Stomach (tissue), 9 donors: ENCODE results near the gene PCLAF. TPM values are rescaled to one million over a fixed set of nuclear protein-coding genes. Genes with fewer than 3 reads are reported as not detected.
"Not testable (repeated sequence)": the region's sequence is repeated elsewhere in the genome, so short reads cannot be mapped to it uniquely, and the experiment has no call there.

ENCODE experiments used
- DNase-seq, 2 donors: peaks; one replicate each; pipeline versions ENCODE4 v3.0.0 to v3.0.0-alpha.2; 2013 to 2019
- H3K27ac ChIP-seq, 5 donors: fragments of 200-600 bp in 4 of 5; sonication (generic) in 4 of 5; one replicate each; pipeline ENCODE4 v1.5.1; 2013 to 2019; ENCODE audit warnings: mild to moderate bottlenecking in 1 of 5, moderate library complexity in 1 of 5
- H3K27me3 ChIP-seq, 3 donors: fragments of 200-600 bp; sonication (generic); one replicate each; pipeline ENCODE4 v1.5.1; 2017 to 2019; ENCODE audit warnings: mixed run types in 1 of 3
- H3K36me3 ChIP-seq, 4 donors: fragments of 200-600 bp; sonication (generic); 1 replicate in 3 of 4; 2 replicates in 1 of 4; pipeline ENCODE4 v1.5.1; 2016 to 2019
- H3K4me1 ChIP-seq, 4 donors: fragments of 200-600 bp; sonication (generic); one replicate each; pipeline ENCODE4 v1.5.1; 2016 to 2019
- H3K4me3 ChIP-seq, 4 donors: fragments of 200-600 bp; sonication (generic) in 3 of 4; one replicate each; pipeline ENCODE4 v1.5.1; 2016 to 2019; ENCODE audit warnings: mild to moderate bottlenecking in 1 of 4
- H3K9me3 ChIP-seq, 4 donors: fragments of 200-600 bp; sonication (generic); one replicate each; pipeline ENCODE4 v1.5.1; 2016 to 2019
- EP300 ChIP-seq: sonication (generic); formaldehyde crosslinking; IDR thresholded peaks from one replicate; pipeline ENCODE4 v1.6.1; 2017; ENCODE audit warnings: antibody characterized with exemption
- POLR2A ChIP-seq, 4 donors: fragments of 450-650 bp; IDR thresholded peaks; one replicate each; pipeline ENCODE4 v1.6.1; 2016; ENCODE audit warnings: antibody characterized with exemption in 4 of 4, control low read depth in 2 of 4, mild to moderate bottlenecking in 1 of 4, moderate library complexity in 1 of 4
- POLR2AphosphoS5 ChIP-seq, 3 donors: sonication (generic); formaldehyde crosslinking; IDR thresholded peaks; one replicate each; pipeline ENCODE4 v1.6.1; 2016; ENCODE audit warnings: antibody characterized with exemption in 3 of 3
- WGBS, 5 donors: extraction: QIAGEN DNeasy Blood & Tissue Kit in 3 of 5; methylation state at CpG; one replicate each; pipeline versions ENCODE4 v1.1.5 to v1.1.7; 2013 to 2018; 5-methylcytosine and 5-hydroxymethylcytosine counted together
- intact Hi-C: fragments of 100-400 bp; cut with DNase I; formaldehyde crosslinking; loops from one replicate; pipeline ENCODE4 v1.15.1; 2023; ENCODE audit warnings: low total_unique reads
- polyA plus RNA-seq, 3 donors: library from polyadenylated mRNA; stranded (reverse); fragments of 200-250 nt; gene quantifications; one replicate each; pipeline ENCODE4 v1.2.3, GENCODE V29; 2013
- total RNA-seq, 5 donors: library from RNA; depleted of rRNA; stranded (reverse); fragments of >200 nt; gene quantifications; one replicate each; pipeline versions ENCODE4 v1.1.0 to v1.2.3, GENCODE V29; 2014 to 2016
- TF ChIP-seq, protein P1 (sequence below), 7 experiments: fragments of 450-650 bp in 4 of 7; fragments of 200-600 bp in 3 of 7; sonication (generic) in 3 of 7; IDR thresholded peaks; one replicate each; pipeline ENCODE4 v1.5.1; 2016 to 2019; ENCODE audit warnings: antibody characterized with exemption in 7 of 7, control low read depth in 2 of 7, mild to moderate bottlenecking in 1 of 7
- donor health status: healthy with polysubstance abuse.
- donor health status: Bipolar disorder and iron deficiency.
- donor health status: healthy.

Gene PCLAF
- total and polyA plus RNA-seq, 8 donors, result 1.3 to 32.5 (median 18.6) TPM; not detected in 3

DNA sequence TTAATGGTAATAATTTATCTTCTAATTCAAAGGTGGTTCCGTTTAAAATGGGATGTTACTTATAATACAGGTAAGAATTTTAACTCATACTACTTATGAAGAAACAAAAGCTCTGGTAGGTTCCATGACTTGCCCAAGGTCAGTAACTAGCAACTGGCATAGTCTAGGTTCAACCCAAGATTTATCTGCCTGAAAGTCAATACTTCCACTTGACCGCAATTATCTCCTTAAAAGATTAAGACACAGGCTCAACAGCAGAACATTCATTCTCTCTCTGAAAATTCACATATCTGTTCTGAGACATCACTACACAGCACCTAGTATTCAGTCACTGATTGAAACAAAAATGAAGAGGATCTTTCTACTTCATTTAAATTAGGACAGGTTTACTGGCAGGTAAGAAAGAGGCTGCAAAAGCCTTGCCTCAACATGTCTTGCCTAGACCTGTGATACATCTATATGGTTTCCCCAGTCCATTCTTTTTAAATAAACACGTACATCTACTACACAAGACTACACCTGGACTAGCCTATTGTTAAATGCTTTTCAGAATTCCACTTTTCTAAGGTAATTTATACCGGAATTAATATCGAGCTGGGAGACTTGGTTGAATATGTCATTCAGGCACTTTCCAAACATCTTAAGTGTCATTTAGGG lies 26.4 kb downstream of the PCLAF start:
- H3K9me3 ChIP-seq, result no peaks in the 10 kb centered on the region
- WGBS, 5 donors, result 18 to 25% (median 22%) methylated on average over 5 of the region's 5 CpGs
- no peaks in the 10 kb centered on the region for H3K36me3 ChIP-seq
- no peak for DNase-seq
- peak overlapping the region in 4 of 5 donors; percentile 69 to 91 (median 83) for H3K27ac ChIP-seq
- peak overlapping the region; percentile 95 to 99 (median 98) for H3K4me3 ChIP-seq
- H3K27me3 ChIP-seq, result no peaks in the 10 kb centered on the region
- no peak for TF ChIP-seq POLR2AphosphoS5 (IDR thresholded peaks at IDR 0.05)
- TF ChIP-seq EP300, result no peak
- TF ChIP-seq, protein P1, sequence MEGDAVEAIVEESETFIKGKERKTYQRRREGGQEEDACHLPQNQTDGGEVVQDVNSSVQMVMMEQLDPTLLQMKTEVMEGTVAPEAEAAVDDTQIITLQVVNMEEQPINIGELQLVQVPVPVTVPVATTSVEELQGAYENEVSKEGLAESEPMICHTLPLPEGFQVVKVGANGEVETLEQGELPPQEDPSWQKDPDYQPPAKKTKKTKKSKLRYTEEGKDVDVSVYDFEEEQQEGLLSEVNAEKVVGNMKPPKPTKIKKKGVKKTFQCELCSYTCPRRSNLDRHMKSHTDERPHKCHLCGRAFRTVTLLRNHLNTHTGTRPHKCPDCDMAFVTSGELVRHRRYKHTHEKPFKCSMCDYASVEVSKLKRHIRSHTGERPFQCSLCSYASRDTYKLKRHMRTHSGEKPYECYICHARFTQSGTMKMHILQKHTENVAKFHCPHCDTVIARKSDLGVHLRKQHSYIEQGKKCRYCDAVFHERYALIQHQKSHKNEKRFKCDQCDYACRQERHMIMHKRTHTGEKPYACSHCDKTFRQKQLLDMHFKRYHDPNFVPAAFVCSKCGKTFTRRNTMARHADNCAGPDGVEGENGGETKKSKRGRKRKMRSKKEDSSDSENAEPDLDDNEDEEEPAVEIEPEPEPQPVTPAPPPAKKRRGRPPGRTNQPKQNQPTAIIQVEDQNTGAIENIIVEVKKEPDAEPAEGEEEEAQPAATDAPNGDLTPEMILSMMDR (IDR thresholded peaks at IDR 0.05), result no peak
- TF ChIP-seq POLR2A (IDR thresholded peaks at IDR 0.05), result no peak
- peaks cover 11 to 39% (median 23%) of the 10 kb centered on the region in 4 donors for H3K4me1 ChIP-seq
- intact Hi-C loops, result loop anchor here (10.0 kb wide), 1 partner anchor 140 kb away; no protein-coding TSS in a partner anchor

GRCh38 chr15:64351265-64351664 lies 30.0 kb downstream of the PCLAF start:
- WGBS, 5 donors, result 63 to 91% (median 82%) methylated on average over 7 of the region's 7 CpGs
- Histone ChIP-seq H3K4me1 (peaks cover 6 to 37% (median 15%) of the 10 kb centered on the region in 4 donors), H3K36me3 (peaks cover 0 to 18% (median 11%) of the 10 kb centered on the region in 4 donors), H3K27me3 (no peaks in the 10 kb centered on the region), H3K27ac (no peak overlapping the region), H3K4me3 (no peak overlapping the region), H3K9me3 (no peaks in the 10 kb centered on the region)
- DNase-seq, result no peak
- no peak for TF ChIP-seq POLR2A (IDR thresholded peaks at IDR 0.05)
- TF ChIP-seq POLR2AphosphoS5 (IDR thresholded peaks at IDR 0.05), result no peak
- no peak for TF ChIP-seq EP300
- TF ChIP-seq, protein P1 (IDR thresholded peaks at IDR 0.05), result no peak
- intact Hi-C loops, result loop anchor here (10.0 kb wide), 1 partner anchor 136 kb away; no protein-coding TSS in a partner anchor

DNA sequence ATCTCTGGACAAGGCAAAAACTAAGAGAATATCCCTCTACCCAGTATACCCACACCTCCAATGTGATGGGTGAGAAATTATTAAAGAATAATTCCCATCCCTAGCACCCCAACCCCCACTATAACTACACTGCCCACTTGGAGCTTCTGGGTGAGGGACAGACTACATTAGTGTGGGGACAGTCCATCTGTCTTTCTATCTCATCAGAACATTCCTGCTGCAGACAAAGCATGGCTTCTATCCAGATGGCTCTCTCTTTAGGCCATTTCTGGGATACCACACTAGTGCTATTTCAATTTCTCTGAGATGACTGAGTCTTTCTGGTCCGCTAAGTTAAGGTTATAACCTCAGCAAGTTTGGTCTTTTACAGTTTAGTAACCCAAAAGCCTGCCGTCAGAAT lies 31.9 kb downstream of the PCLAF start:
- WGBS, 5 donors, result 91 to 98% (median 95%) methylated on average over 2 of the region's 2 CpGs
- H3K27me3 ChIP-seq, result no peaks in the 10 kb centered on the region
- no peaks in the 10 kb centered on the region for H3K9me3 ChIP-seq
- intact Hi-C loops, result no loop called here
- H3K27ac ChIP-seq, result no peak overlapping the region
- peaks cover 0 to 40% (median 9%) of the 10 kb centered on the region in 4 donors for H3K4me1 ChIP-seq
- H3K36me3 ChIP-seq, result peaks cover 0 to 18% (median 11%) of the 10 kb centered on the region in 4 donors
- DNase-seq, result no peak
- H3K4me3 ChIP-seq, result no peak overlapping the region
- TF ChIP-seq, protein P1 (IDR thresholded peaks at IDR 0.05), result no peak
- TF ChIP-seq EP300 (no peak), POLR2A (IDR thresholded peaks at IDR 0.05) (no peak)

DNA sequence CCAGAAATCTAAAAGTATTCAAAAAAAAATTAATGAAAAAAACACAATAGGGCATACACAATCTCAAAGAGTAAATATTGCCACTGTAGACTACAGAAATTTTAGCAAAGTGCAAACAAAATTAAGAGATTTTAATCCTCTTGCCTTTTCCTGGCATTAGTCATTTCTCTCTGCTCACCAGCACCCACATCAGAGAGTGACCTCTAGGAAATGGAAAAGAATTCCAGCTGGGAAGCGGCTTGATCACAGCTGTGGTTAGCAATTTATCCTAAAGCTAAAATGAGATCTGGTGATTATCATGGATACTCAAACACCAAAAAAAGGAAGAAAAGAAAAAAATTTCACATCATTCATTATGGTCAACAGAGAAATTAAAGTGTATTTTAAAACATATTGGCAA lies 32.8 kb downstream of the PCLAF start:
- intact Hi-C loops, result no loop called here
- 53 to 80% (median 62%) methylated on average over 1 of the region's 1 CpG for WGBS, 5 donors
- TF ChIP-seq EP300 (no peak), POLR2AphosphoS5 (IDR thresholded peaks at IDR 0.05) (no peak), POLR2A (IDR thresholded peaks at IDR 0.05) (no peak)
- TF ChIP-seq, protein P1 (IDR thresholded peaks at IDR 0.05), result no peak

DNA sequence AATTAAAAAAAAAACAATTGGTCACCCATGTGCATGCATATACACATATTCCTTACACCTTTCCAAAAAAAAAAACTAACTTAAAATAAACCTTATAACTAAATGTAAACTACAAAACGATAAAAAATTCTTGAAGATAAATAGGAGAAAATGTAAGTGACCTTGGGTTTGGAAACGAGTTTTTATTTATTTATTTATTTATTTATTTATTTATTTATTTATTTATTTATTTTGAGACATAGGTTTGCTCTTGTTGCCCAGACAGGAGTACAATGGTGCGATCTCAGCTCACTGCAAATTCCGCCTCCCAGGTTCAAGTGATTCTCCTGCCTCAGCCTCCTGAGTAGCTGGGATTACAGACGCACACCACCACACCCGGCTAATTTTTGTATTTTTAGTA lies 35.0 kb downstream of the PCLAF start:
- peaks cover 0 to 33% (median 11%) of the 10 kb centered on the region in 4 donors for H3K4me1 ChIP-seq
- H3K36me3 ChIP-seq, result peaks cover 7 to 30% (median 20%) of the 10 kb centered on the region in 4 donors
- H3K4me3 ChIP-seq, intact Hi-C loops, DNase-seq, H3K9me3 ChIP-seq, H3K27me3 ChIP-seq, H3K27ac ChIP-seq: not testable (repeated sequence)
- 91 to 96% (median 95%) methylated on average over 6 of the region's 6 CpGs for WGBS, 5 donors

More for the DNA sequence above, 32.8 kb downstream of the PCLAF start:
- Histone ChIP-seq H3K4me1 (peaks cover 0 to 37% (median 11%) of the 10 kb centered on the region in 4 donors), H3K36me3 (peaks cover 0 to 18% (median 11%) of the 10 kb centered on the region in 4 donors), H3K4me3 (no peak overlapping the region), H3K9me3 (no peaks in the 10 kb centered on the region), H3K27ac (no peak overlapping the region), H3K27me3 (no peaks in the 10 kb centered on the region)
- no peak for DNase-seq
